PC-3 (cell line): ENCODE results near the gene NAPB. TPM values are rescaled to one million over a fixed set of nuclear protein-coding genes. Genes with fewer than 3 reads are reported as not detected.
A peak's percentile ranks its signal among the peaks of the same experiment; 100 is the strongest.

Source experiments
- ATAC-seq: fragments of 200-7000 bp; cut with Tn5 transposase; 2 replicates; pipeline ENCODE4 v1.9.1; 2020; ENCODE audit warnings: mild to moderate bottlenecking, moderate library complexity
- BruUV-seq: library from RNA; stranded (reverse); fragments of 400-500 nt; replicated peaks from 2 replicates; lab custom pipeline; 2021; lab: Mats Ljungman, UMichigan
- CTCF ChIA-PET: fragments of 300-600 bp; sonication (Branson Sonifier 250); formaldehyde crosslinking; loops from one replicate; lab custom pipeline; 2022; ENCODE audit warnings: antibody characterized with exemption; lab: Charles Lee
- POLR2A ChIA-PET: fragments of 300-600 bp; sonication (Branson Sonifier 250); formaldehyde crosslinking; loops from one replicate; lab custom pipeline; 2022; ENCODE audit warnings: antibody characterized with exemption; ENCODE audit not compliant: unreplicated experiment; lab: Charles Lee
- DNase-seq: peaks from one replicate; pipeline ENCODE4 v3.0.0-alpha.2; 2015
- H2AFZ ChIP-seq: fragments of 300-600 bp; sonication (generic); 2 replicates; pipeline ENCODE4 v1.6.0; 2016; ENCODE audit warnings: antibody characterized with exemption, low read length
- H3F3A ChIP-seq: fragments of 300-600 bp; sonication (generic); one replicate; pipeline ENCODE4 v1.6.0; 2017; ENCODE audit warnings: antibody characterized with exemption, low read length, control low read depth, mild to moderate bottlenecking; ENCODE audit not compliant: unreplicated experiment
- H3K27ac ChIP-seq: fragments of 300-600 bp; sonication (generic); 2 replicates; pipeline ENCODE4 v1.5.1; 2016; ENCODE audit warnings: mild to moderate bottlenecking, low read length
- H3K27me3 ChIP-seq: fragments of 300-600 bp; sonication (generic); 2 replicates; pipeline ENCODE4 v1.6.1; 2016; ENCODE audit warnings: low read length, mixed read lengths
- H3K36me3 ChIP-seq: fragments of 300-600 bp; sonication (generic); 2 replicates; pipeline ENCODE4 v1.6.1; 2016; ENCODE audit warnings: low read depth, mixed run types, low read length, mixed read lengths
- H3K4me1 ChIP-seq: fragments of 300-600 bp; sonication (generic); 2 replicates; pipeline ENCODE4 v1.5.1; 2016; ENCODE audit warnings: low read length; ENCODE audit not compliant: insufficient read depth
- H3K4me2 ChIP-seq: fragments of 300-600 bp; sonication (generic); 2 replicates; pipeline ENCODE4 v1.6.0; 2016; ENCODE audit warnings: low read length
- H3K4me3 ChIP-seq: fragments of 300-600 bp; sonication (generic); 2 replicates; pipeline ENCODE4 v1.5.1; 2016; ENCODE audit warnings: mild to moderate bottlenecking, low read length, mixed read lengths
- H3K79me2 ChIP-seq: fragments of 300-600 bp; sonication (generic); 2 replicates; pipeline ENCODE4 v1.6.1; 2017; ENCODE audit warnings: low read length, mixed read lengths
- H3K9ac ChIP-seq: fragments of 300-600 bp; sonication (generic); 2 replicates; pipeline ENCODE4 v1.6.0; 2016; ENCODE audit warnings: mild to moderate bottlenecking, low read length
- H3K9me2 ChIP-seq: fragments of 300-600 bp; sonication (generic); replicated peaks from 2 replicates; pipeline ENCODE4 v1.6.1; 2016; ENCODE audit warnings: mixed run types, low read length, mixed read lengths
- H3K9me3 ChIP-seq: fragments of 300-600 bp; sonication (generic); 2 replicates; pipeline ENCODE4 v1.6.1; 2016; ENCODE audit warnings: low read length, mixed read lengths
- H4K20me1 ChIP-seq: fragments of 300-600 bp; sonication (generic); 2 replicates; pipeline ENCODE4 v1.6.1; 2016; ENCODE audit warnings: low read length, mixed read lengths
- CTCF ChIP-seq: fragments of 300-600 bp; sonication (generic); conservative IDR thresholded peaks from 2 replicates; pipeline ENCODE4 v1.5.1; 2017; ENCODE audit warnings: antibody characterized with exemption, low read depth, mild to moderate bottlenecking, low read length
- EZH2 ChIP-seq: fragments of 300-600 bp; sonication (generic); IDR thresholded peaks from one replicate; pipeline ENCODE4 v1.6.1; 2017; ENCODE audit warnings: antibody characterized with exemption, mild to moderate bottlenecking, low read length; ENCODE audit not compliant: unreplicated experiment
- EZH2phosphoT487 ChIP-seq: fragments of 300-600 bp; sonication (generic); IDR thresholded peaks from 2 replicates; pipeline ENCODE4 v1.6.1; 2018; ENCODE audit warnings: mild to moderate bottlenecking, antibody characterized with exemption, low read length, borderline replicate concordance
- intact Hi-C: fragments of 100-400 bp; cut with micrococcal nuclease; formaldehyde crosslinking; loops from 2 replicates; pipeline ENCODE4 v1.9.0; 2023
- total RNA-seq: library from RNA; depleted of rRNA; stranded (reverse); fragments of >200 nt; gene quantifications from 2 replicates; pipeline ENCODE4 v1.2.3, GENCODE V29; 2014

The NAPB gene
- total RNA-seq, 1 experiment from 2014 or later: 7.8 TPM

- H3F3A ChIP-seq: no peaks in the 10 kb centered on the region
- H3K4me3 ChIP-seq: no peak overlapping the region
- peak overlapping the region; percentile 5; the same call in 1 of the 2 replicates for H3K27ac ChIP-seq
- H3K9ac ChIP-seq: no peak overlapping the region
- H3K27me3 ChIP-seq: no peaks in the 10 kb centered on the region
- H2AFZ ChIP-seq: no peak overlapping the region
- POLR2A ChIA-PET: no interaction called here
- H3K4me1 ChIP-seq: peaks cover 41% of the 10 kb centered on the region
- peaks cover 55% of the 10 kb centered on the region; the same call in 1 of the 2 replicates for H3K36me3 ChIP-seq
- intact Hi-C loops: no loop called here
- DNase-seq (peak; percentile 37), ATAC-seq (no peak; the same call in 1 of the 2 replicates)
- peaks cover 28% of the 10 kb centered on the region for H4K20me1 ChIP-seq
- TF ChIP-seq EZH2phosphoT487 (no peak), EZH2 (no peak), CTCF (no peak)
- peaks cover 70% of the 10 kb centered on the region for H3K79me2 ChIP-seq
- peak overlapping the region; percentile 50 for H3K4me2 ChIP-seq
- H3K9me3 ChIP-seq: no peaks in the 10 kb centered on the region
- no TSS peak for BruUV-seq
- CTCF ChIA-PET: no interaction called here
- H3K9me2 ChIP-seq: no peaks in the 10 kb centered on the region
Observed at GRCh38 chr20:23368316-23369071, 52.8 kb downstream of the NAPB start.

GRCh38 chr20:23367770-23368169, 53.5 kb downstream of the NAPB start:
- TF ChIP-seq EZH2 (no peak), CTCF (no peak), EZH2phosphoT487 (no peak)
- H3K9me3 ChIP-seq: no peaks in the 10 kb centered on the region
- ATAC-seq (peak; percentile 65), DNase-seq (peak; percentile 78)
- H3K36me3 ChIP-seq: peaks cover 52% of the 10 kb centered on the region; the same call in 1 of the 2 replicates
- ChIA-PET POLR2A (no interaction called here), CTCF (no interaction called here)
- no peaks in the 10 kb centered on the region for H3K9me2 ChIP-seq
- peaks cover 49% of the 10 kb centered on the region for H3K4me1 ChIP-seq
- peaks cover 78% of the 10 kb centered on the region for H3K79me2 ChIP-seq
- peak overlapping the region; percentile 5; the same call in 1 of the 2 replicates for H3K27ac ChIP-seq
- BruUV-seq: no TSS peak
- no peaks in the 10 kb centered on the region for H3K27me3 ChIP-seq
- no peak overlapping the region for H3K9ac ChIP-seq
- H3F3A ChIP-seq: no peaks in the 10 kb centered on the region
- H2AFZ ChIP-seq: no peak overlapping the region
- H3K4me3 ChIP-seq: peak overlapping the region; percentile 15; the same call in 1 of the 2 replicates
- peak overlapping the region; percentile 50 for H3K4me2 ChIP-seq
- peaks cover 35% of the 10 kb centered on the region for H4K20me1 ChIP-seq
- intact Hi-C loops: no loop called here

GRCh38 chr20:23366384-23366783, 54.9 kb downstream of the NAPB start:
- peaks cover 39% of the 10 kb centered on the region for H4K20me1 ChIP-seq
- peaks cover 39% of the 10 kb centered on the region; the same call in 1 of the 2 replicates for H3K36me3 ChIP-seq
- BruUV-seq: no TSS peak
- POLR2A ChIA-PET: no interaction called here
- H3K4me2 ChIP-seq: peak overlapping the region; percentile 50
- H3K27ac ChIP-seq: no peak overlapping the region
- H3K79me2 ChIP-seq: peaks cover 85% of the 10 kb centered on the region
- H3K9me2 ChIP-seq: no peaks in the 10 kb centered on the region
- peaks cover 49% of the 10 kb centered on the region for H3K4me1 ChIP-seq
- no peaks in the 10 kb centered on the region for H3K27me3 ChIP-seq
- intact Hi-C loops: no loop called here
- no peaks in the 10 kb centered on the region for H3K9me3 ChIP-seq
- H3K9ac ChIP-seq: no peak overlapping the region
- no peak overlapping the region for H3K4me3 ChIP-seq
- no peak for TF ChIP-seq CTCF
- DNase-seq (no peak), ATAC-seq (no peak)
- CTCF ChIA-PET: no interaction called here
- H3F3A ChIP-seq: no peaks in the 10 kb centered on the region
- H2AFZ ChIP-seq: no peak overlapping the region
